Peyer's patch (tissue), 4 donors: ENCODE results near the gene RBM20. TPM values are rescaled to one million over a fixed set of nuclear protein-coding genes. Genes with fewer than 3 reads are reported as not detected.
A peak's percentile ranks its signal among the peaks of the same experiment; 100 is the strongest.

Source experiments
- DNase-seq, 3 donors: peaks; one replicate each; pipeline ENCODE4 v3.0.0-alpha.2; 2017 to 2019
- H3K27ac ChIP-seq, 4 donors: fragments of 200-600 bp; sonication (generic); one replicate each; pipeline ENCODE4 v1.5.1; 2016 to 2019
- H3K27me3 ChIP-seq, 2 donors: fragments of 200-600 bp; sonication (generic); one replicate each; pipeline ENCODE4 v1.5.1; 2019
- H3K36me3 ChIP-seq, 3 donors: fragments of 200-600 bp; sonication (generic); one replicate each; pipeline ENCODE4 v1.5.1; 2016 to 2019
- H3K4me1 ChIP-seq, 4 donors: fragments of 200-600 bp; sonication (generic); one replicate each; pipeline ENCODE4 v1.5.1; 2016 to 2019
- H3K4me3 ChIP-seq, 4 donors: fragments of 200-600 bp; sonication (generic); 1 replicate in 3 of 4; 2 replicates in 1 of 4; pipeline ENCODE4 v1.5.1; 2016 to 2019; ENCODE audit warnings: mild to moderate bottlenecking in 1 of 4
- H3K9me3 ChIP-seq, 4 donors: fragments of 200-600 bp; sonication (generic); one replicate each; pipeline ENCODE4 v1.5.1; 2016 to 2019; ENCODE audit warnings: mild to moderate bottlenecking in 1 of 4
- CTCF ChIP-seq, 6 experiments: fragments of 450-650 bp in 4 of 6; fragments of 200-600 bp in 2 of 6; sonication (generic) in 1 of 6; IDR thresholded peaks; one replicate each; pipeline ENCODE4 v1.5.1; 2017 to 2019; ENCODE audit warnings: antibody characterized with exemption in 6 of 6, mild to moderate bottlenecking in 3 of 6, moderate library complexity in 1 of 6
- POLR2A ChIP-seq, 2 donors: fragments of 450-650 bp; IDR thresholded peaks; one replicate each; pipeline ENCODE4 v1.5.1; 2017; ENCODE audit warnings: antibody characterized with exemption in 2 of 2, mild to moderate bottlenecking in 2 of 2, moderate library complexity in 2 of 2
- total RNA-seq, 4 donors: library from RNA; depleted of rRNA; stranded (reverse); fragments of >200 nt; gene quantifications; one replicate each; pipeline ENCODE4 v1.1.0, GENCODE V29; 2016

RBM20 gene
- total RNA-seq, 4 donors from 2014 or later, result 0.80 to 4.1 (median 1.2) TPM

GRCh38 chr10:110681023-110681681 lies 37.0 kb downstream of the RBM20 start:
- Histone ChIP-seq H3K27me3 (no peaks in the 10 kb centered on the region), H3K4me1 (no peaks in the 10 kb centered on the region), H3K4me3 (no peak overlapping the region), H3K9me3 (no peaks in the 10 kb centered on the region), H3K36me3 (no peaks in the 10 kb centered on the region), H3K27ac (no peak overlapping the region)
- DNase-seq, result peak in 1 of 3 donors; percentile 52
- TF ChIP-seq POLR2A (IDR thresholded peaks at IDR 0.05) (no peak), CTCF (IDR thresholded peaks at IDR 0.05) (peak in 4 of 6 experiments; percentile 16 to 44 (median 35))

GRCh38 chr10:110682348-110682747 lies 38.2 kb downstream of the RBM20 start:
- TF ChIP-seq POLR2A (IDR thresholded peaks at IDR 0.05) (no peak), CTCF (IDR thresholded peaks at IDR 0.05) (no peak)
- no peaks in the 10 kb centered on the region for H3K9me3 ChIP-seq
- no peak overlapping the region for H3K4me3 ChIP-seq
- DNase-seq, result no peak
- no peaks in the 10 kb centered on the region for H3K4me1 ChIP-seq
- H3K36me3 ChIP-seq, result no peaks in the 10 kb centered on the region
- H3K27me3 ChIP-seq, result no peaks in the 10 kb centered on the region
- H3K27ac ChIP-seq, result no peak overlapping the region

- no peak overlapping the region for H3K27ac ChIP-seq
- TF ChIP-seq CTCF (IDR thresholded peaks at IDR 0.05) (no peak), POLR2A (IDR thresholded peaks at IDR 0.05) (no peak)
- H3K4me3 ChIP-seq, result no peak overlapping the region
- no peaks in the 10 kb centered on the region for H3K27me3 ChIP-seq
- no peak for DNase-seq
- H3K4me1 ChIP-seq, result no peaks in the 10 kb centered on the region
- no peaks in the 10 kb centered on the region for H3K36me3 ChIP-seq
- H3K9me3 ChIP-seq, result no peaks in the 10 kb centered on the region
Measured at GRCh38 chr10:110684800-110685446, 40.8 kb downstream of the RBM20 start.

- no peak for DNase-seq
- no peak overlapping the region for H3K4me3 ChIP-seq
- no peaks in the 10 kb centered on the region for H3K4me1 ChIP-seq
- TF ChIP-seq POLR2A (IDR thresholded peaks at IDR 0.05), result no peak
- no peak for TF ChIP-seq CTCF (IDR thresholded peaks at IDR 0.05)
- H3K27ac ChIP-seq, result no peak overlapping the region
- no peaks in the 10 kb centered on the region for H3K27me3 ChIP-seq
- no peaks in the 10 kb centered on the region for H3K36me3 ChIP-seq
- no peaks in the 10 kb centered on the region for H3K9me3 ChIP-seq
Measured at GRCh38 chr10:110686047-110686446, 41.9 kb downstream of the RBM20 start.

GRCh38 chr10:110686949-110687348 lies 42.8 kb downstream of the RBM20 start:
- H3K4me1 ChIP-seq, result no peaks in the 10 kb centered on the region
- H3K36me3 ChIP-seq, result no peaks in the 10 kb centered on the region
- no peaks in the 10 kb centered on the region for H3K9me3 ChIP-seq
- TF ChIP-seq CTCF (IDR thresholded peaks at IDR 0.05), result no peak
- TF ChIP-seq POLR2A (IDR thresholded peaks at IDR 0.05), result no peak
- no peaks in the 10 kb centered on the region for H3K27me3 ChIP-seq
- DNase-seq, result no peak
- H3K4me3 ChIP-seq, result no peak overlapping the region
- H3K27ac ChIP-seq, result no peak overlapping the region
